ENCODE results near the gene WDR59.

Gene WDR59

GRCh38 chr16:74982256-74982655 is 2.7 kb downstream of the WDR59 start:
- TF ChIP-seq CTCF (IDR thresholded peaks at IDR 0.05): no peak

DNA sequence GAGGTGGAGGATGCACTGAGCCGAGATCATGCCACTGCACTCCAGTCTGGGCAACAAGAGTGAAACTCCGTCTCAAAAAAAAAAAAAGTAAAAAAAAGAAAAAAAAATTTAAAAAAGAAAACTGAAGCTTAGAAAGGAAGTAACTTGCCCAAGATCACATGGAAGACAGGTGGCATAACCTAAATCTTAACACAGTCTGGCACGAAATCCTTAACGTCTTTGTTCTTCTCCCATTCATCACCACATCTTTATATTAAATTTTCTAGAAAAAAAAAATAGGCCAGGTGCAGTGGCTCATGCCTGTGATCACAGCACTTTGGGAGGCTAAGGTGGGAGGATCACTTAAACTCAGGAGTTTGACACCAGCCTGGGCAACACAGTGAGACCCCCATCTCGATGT is 9.3 kb downstream of the WDR59 start:
- TF ChIP-seq CTCF (IDR thresholded peaks at IDR 0.05): no peak

GRCh38 chr16:74973304-74973703 is 11.6 kb downstream of the WDR59 start:
- TF ChIP-seq CTCF (IDR thresholded peaks at IDR 0.05): no peak

GRCh38 chr16:74954763-74955162 is 30.2 kb downstream of the WDR59 start:
- no peak for TF ChIP-seq CTCF (IDR thresholded peaks at IDR 0.05)

- no peak for TF ChIP-seq CTCF (IDR thresholded peaks at IDR 0.05)
Observed at GRCh38 chr16:74951681-74952080, 33.2 kb downstream of the WDR59 start.

- no peak for TF ChIP-seq CTCF (IDR thresholded peaks at IDR 0.05)
Observed at GRCh38 chr16:74951206-74951605, 33.7 kb downstream of the WDR59 start.

GRCh38 chr16:74950511-74950910 is 34.4 kb downstream of the WDR59 start:
- TF ChIP-seq CTCF (IDR thresholded peaks at IDR 0.05): no peak

- TF ChIP-seq CTCF (IDR thresholded peaks at IDR 0.05): no peak
Observed at GRCh38 chr16:74949309-74949708, 35.6 kb downstream of the WDR59 start.
